Inflammatory macrophage (primary cell): ENCODE results near the gene LPIN3.

Experiments used
- DNase-seq, 2 donors: peaks; one replicate each; pipeline ENCODE4 v3.0.0-alpha.2; 2020 to 2022

The LPIN3 gene

DNA sequence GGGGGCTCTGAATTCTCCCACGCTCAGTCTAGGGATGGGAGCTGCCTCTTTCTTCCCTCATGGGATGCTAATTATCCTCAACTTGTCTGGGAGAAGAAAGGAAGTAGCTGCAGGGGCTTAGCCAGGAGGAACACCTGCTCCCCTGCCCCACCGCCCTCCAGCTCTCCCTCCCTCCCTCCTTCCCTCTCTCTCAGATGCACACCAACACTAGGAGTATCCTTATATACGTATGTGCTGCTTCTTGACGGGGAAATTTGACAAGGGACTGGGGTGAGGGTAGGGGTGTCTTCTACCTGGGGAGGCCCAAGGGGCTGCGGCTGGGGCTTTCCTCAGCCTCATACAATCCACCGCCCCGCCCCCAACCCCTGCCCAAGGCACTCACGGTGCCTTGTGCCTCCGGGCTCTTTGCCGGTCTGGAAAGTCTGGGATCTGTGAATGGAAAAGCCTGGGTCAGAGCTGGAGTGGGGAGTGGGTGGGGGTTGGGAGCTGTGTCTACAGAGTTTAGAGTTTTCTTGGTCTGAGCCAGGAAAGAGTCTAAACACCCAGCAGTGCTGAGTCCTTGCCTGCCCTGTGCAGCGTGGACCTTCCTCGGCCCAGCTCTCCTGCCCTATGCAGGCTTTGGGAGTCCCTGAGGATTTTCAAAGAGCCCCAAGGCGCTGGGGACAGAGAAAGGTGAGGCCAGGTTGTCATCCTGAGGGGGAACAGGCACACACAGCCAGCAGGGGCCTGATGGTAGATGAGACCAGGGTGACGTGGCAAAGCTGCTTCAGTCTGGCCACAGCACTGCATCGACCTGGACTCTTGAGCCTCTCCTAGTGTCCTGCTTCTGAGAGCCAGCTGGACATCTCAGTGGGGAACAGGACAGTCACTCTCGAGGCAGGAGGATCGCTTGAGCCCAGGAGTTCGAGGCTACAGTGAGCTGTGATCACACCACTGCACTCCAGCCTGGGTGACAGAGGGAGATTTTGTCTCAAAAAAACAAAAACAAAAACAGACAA is 55.3 kb downstream of the LPIN3 start:
- no peak for DNase-seq

DNA sequence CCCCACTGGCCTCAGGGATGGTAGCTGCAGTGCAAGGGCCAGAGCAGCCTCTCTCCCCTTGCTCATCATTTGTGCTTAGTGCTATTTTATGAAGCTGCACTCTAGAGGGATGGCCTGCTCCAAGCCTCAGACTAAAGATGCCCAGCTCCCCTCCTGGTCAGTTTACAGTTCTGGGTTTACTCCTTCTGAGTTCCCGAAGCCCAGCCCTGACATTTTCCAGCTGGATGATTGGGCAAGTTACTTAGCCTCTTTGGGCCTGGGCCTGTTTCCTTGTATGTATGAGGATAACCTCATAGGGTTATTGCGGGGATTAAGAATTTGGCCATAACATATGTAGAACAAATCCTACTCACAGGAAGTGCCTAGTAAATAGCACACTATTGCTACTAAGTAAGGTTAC is 57.8 kb downstream of the LPIN3 start:
- DNase-seq: no peak

DNA sequence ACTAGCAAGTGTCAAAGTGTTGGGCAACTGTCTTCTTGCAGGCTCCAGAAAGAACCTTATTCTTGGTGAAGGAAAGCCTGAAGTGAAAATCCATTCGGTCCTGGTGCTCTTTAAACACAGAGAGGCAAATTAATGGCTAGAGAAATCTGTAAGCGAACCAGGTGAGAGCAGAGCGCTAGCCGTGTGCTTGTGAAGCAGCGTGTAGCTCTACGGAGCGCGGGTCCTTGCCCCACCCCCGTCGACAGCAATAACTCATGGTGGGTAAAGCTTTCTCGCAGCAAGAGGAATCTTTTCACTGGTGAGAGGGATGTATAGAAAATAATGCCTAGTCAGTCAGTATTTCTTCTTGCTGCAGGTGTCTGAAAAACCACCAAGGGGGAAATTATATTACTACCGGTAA is 63.0 kb downstream of the LPIN3 start:
- no peak for DNase-seq

DNA sequence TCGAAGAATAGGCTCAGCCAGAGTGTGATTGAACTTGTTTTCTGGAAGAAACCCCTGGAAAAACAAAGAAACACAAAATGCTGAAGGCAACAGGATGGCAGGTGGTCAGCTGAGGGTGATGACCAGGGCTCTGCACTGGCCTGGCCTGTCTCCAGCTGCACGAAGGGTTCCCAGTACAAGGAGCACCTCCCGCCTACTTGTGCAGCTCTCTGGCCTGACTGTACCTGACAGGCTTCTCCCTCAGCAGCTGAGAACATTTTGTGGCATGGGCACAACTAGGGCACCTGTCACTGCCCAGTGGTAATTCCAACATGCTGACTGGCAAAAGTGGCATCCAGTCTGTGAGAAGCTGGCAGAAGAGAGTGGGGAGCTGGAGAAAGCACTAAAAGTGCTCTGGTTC is 64.8 kb downstream of the LPIN3 start:
- DNase-seq: no peak

DNA sequence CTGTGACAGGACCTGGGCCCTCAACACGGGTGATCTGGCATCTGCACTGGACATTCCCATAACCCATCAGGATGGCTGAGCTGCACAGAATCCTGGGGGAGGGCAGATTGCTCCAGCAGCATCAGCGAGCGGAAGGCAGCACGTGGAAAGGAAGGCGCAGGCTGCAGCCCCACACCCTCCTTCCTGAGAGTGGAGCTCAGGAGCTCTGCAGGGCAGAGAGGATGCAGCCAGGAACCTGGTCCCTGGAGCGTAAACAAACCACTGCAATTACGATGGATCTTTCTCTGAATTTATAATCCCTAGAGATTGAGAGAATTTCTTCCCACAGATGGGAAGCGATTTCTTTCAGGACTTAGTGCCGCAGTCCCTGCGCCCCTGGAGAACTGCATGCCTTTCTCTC is 65.7 kb downstream of the LPIN3 start:
- DNase-seq: no peak

DNA sequence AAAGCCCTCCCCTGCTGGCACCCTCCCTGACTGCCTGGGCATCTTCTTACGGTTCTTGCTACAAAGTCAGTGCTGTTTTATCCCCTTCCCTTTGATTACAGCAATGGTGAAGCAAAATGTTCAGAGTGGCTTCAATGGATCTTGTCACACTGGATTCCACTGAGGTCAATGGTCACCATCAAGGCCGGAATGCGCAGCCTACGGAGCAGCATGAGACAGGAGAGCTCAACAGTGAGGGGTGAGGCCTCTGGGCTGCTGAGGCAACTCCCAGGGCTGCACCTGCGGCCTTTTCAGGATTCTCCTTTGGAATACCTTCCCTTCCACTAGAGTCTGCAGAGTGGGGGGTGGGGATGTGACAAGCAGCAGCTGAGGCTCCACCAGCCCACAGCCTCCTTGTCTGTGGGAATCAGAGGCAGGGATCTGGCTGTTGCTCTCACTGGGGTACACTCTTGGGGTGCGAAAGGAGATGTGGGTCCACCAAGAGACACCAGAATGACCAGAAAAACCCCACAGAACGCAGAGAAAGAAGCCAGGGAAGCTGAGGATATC is 66.3 kb downstream of the LPIN3 start:
- DNase-seq: no peak

DNA sequence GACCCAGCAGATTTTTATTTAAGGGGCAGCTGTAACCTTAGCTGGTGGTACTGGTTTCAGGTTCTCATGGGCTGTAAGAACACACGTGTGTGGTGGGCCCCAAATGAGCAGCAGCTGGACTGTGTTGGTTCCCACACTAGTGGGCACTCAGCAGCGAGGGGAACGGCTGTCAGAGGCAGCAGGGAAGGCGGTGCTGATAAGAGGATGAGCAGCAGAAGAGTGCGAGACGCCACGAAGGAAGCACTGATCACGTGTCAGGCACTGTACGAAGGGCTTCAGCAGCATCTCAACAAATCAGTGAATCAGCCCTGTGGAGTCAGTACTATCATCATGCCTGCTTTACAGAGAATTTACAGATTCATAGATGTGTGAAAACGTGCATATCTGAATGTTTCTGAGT is 67.0 kb downstream of the LPIN3 start:
- no peak for DNase-seq

DNA sequence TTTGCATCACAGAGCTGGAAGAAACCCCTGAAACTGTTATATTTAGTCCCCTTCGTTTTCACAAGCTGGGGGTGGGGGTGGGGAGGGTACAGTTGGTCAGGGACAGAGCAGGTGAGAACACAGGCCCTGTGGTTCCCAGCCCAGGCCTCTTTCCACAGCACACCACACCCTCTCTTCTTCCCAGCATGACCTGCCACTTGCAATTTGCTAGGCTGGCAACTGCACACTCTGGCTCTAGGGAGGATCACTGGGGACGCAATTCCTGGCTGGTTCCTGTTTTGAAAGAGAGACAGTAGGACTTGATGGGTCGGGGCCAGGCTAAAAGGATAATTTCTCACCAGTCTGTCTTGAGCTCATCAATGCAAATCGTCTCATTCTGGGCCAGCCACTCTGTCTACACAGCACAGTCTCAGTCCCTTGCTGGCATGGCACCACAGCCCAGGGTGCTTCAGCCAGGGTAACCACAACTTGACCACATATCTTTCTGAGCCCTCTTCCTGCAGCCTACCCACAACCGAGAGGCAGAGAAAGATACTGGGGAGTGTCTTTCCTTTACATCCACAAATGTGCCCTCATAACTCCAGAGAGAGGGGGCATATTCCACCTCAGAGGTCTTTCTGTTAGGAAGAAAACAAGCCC is 67.7 kb downstream of the LPIN3 start:
- DNase-seq: no peak

DNA sequence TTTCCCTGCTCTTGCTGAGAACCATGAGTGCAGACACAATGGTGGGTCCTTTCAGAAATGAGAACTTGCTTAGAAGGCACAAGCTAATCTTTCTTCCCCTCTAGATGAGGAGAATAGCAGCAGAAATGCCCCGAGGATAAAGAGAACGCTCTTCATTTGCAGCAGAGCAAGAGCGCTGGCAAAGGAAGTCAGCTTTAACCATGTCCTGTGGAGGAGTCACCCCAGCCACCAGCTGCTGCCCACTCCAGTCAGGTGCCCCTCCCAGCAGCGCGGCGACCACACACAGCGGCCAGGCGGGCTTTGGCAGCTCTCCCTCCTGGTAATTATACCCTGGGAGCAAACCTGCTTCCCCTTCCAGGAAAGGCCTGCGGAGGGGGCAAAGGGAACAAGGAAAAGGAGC is 68.4 kb downstream of the LPIN3 start:
- no peak for DNase-seq
